MG63 (cell line): ENCODE results near the gene ITGA4. TPM values are rescaled to one million over a fixed set of nuclear protein-coding genes. Genes with fewer than 3 reads are reported as not detected.

ENCODE experiments used
- DNase-seq: peaks from one replicate; pipeline ENCODE4 v3.0.0-alpha.2; 2020
- H3K27me3 ChIP-seq: fragments of 250-450 bp; sonication (Bioruptor Pico); 2 replicates; pipeline ENCODE4 v1.5.1; 2020; ENCODE audit warnings: mild to moderate bottlenecking, moderate library complexity
- H3K36me3 ChIP-seq: fragments of 250-450 bp; sonication (Bioruptor Pico); 2 replicates; pipeline ENCODE4 v1.5.1; 2020; ENCODE audit warnings: mild to moderate bottlenecking, moderate library complexity
- H3K4me3 ChIP-seq: fragments of 250-450 bp; sonication (Bioruptor Pico); 2 replicates; pipeline ENCODE4 v1.5.1; 2020; ENCODE audit warnings: mild to moderate bottlenecking, moderate library complexity
- H3K9me3 ChIP-seq: fragments of 250-450 bp; sonication (Bioruptor Pico); 2 replicates; pipeline ENCODE4 v1.5.1; 2020; ENCODE audit warnings: mild to moderate bottlenecking, moderate library complexity
- total RNA-seq: library from RNA; depleted of rRNA; stranded (reverse); fragments of >200 nt; shearing (Covaris generic); gene quantifications from 2 replicates; pipeline ENCODE4 v1.2.3, GENCODE V29; 2014; ENCODE audit warnings: low replicate concordance

Gene ITGA4
- total RNA-seq, 1 experiment from 2014 or later, result 18.9 TPM

DNA sequence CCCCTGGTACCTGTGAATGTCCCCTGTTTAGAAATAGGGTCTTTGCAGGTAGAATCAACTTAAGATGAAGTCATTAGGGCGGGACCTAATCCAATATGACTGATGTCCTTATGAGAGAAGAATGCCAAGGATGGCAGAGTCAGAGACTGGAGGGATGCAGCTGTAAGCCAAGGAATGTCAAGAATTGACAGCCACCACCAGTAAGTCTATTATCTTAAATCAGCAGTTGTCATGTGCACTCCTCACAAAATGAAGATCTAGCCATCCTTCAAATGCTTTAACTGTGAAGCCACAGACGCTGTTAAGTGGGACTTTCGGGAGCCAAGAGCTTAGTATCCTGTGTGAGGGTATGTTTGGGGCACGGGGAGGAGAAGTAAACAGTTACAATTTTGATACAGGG is 83.2 kb downstream of the ITGA4 start:
- Histone ChIP-seq H3K27me3 (no peaks in the 10 kb centered on the region), H3K4me3 (no peak overlapping the region), H3K36me3 (peaks cover 12% of the 10 kb centered on the region), H3K9me3 (no peaks in the 10 kb centered on the region)
- DNase-seq, result no peak

- Histone ChIP-seq H3K4me3 (no peak overlapping the region), H3K36me3 (peaks cover 9% of the 10 kb centered on the region; the same call in 1 of the 2 replicates), H3K27me3 (no peaks in the 10 kb centered on the region), H3K9me3 (no peaks in the 10 kb centered on the region)
- DNase-seq, result no peak
Measured at GRCh38 chr2:181542170-181542569, 85.0 kb downstream of the ITGA4 start.

DNA sequence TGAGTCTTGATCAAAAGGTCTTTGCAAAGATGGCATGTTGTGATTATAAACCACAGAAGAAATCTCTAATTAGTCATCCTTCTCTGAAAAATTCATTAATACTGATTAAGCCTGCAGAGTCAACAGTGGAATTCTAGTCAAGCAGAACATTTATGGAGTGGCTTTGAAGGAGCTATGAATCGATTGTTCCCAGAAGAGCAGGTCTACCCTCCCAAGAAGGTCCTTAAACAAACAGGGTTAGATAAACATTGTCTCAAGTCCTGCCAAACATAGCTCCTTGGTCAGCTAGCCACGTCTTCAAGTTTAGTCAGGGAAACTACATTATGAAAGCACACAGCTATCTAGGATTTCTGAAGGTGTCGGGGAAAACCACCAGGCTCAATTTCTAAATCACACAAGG is 88.9 kb downstream of the ITGA4 start:
- DNase-seq, result no peak
- H3K36me3 ChIP-seq, result no peaks in the 10 kb centered on the region
- no peaks in the 10 kb centered on the region for H3K27me3 ChIP-seq
- H3K4me3 ChIP-seq, result no peak overlapping the region
- H3K9me3 ChIP-seq, result no peaks in the 10 kb centered on the region

DNA sequence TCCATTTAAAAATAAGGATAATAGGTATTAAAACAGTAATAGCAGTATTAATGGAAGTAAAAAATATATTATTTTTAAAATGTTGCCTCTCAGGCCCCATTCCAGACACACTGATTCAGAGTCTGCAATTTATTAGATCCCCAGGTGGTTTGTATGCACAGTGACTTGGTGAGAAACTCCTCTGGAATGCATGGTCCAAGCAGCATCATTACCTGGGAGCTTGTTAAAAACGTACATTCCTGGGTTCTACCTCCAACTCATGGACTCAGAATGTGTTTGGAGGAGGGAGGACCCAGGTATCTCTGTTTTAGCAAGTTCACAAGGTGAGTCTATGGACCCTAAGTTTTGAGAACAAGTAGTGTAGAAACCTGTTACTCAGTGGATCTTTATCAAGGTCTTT is 95.6 kb downstream of the ITGA4 start:
- DNase-seq, result no peak
- Histone ChIP-seq H3K27me3 (no peaks in the 10 kb centered on the region), H3K4me3 (no peak overlapping the region), H3K9me3 (no peaks in the 10 kb centered on the region), H3K36me3 (no peaks in the 10 kb centered on the region)

DNA sequence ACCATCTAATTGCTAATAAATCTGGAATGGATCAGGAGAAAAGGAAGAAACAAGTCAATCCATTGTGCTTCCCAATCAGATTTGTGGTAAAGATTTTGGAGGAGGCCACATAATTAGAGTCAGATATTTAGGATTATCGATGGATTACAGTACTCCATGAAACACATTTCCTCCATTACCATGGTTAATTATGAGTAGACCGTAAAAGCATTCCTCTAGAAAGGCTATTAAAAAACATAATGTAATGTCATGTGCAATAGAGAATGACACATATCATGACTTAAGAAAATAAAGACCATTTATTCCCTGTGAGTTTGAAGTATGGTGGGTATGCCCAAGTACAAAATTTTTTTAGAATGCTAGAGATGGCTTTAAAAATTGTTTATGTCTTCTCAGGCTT is 96.1 kb downstream of the ITGA4 start:
- no peaks in the 10 kb centered on the region for H3K36me3 ChIP-seq
- no peaks in the 10 kb centered on the region for H3K9me3 ChIP-seq
- no peaks in the 10 kb centered on the region for H3K27me3 ChIP-seq
- DNase-seq, result no peak
- no peak overlapping the region for H3K4me3 ChIP-seq

- Histone ChIP-seq H3K27me3 (no peaks in the 10 kb centered on the region), H3K4me3 (no peak overlapping the region), H3K36me3 (no peaks in the 10 kb centered on the region), H3K9me3 (no peaks in the 10 kb centered on the region)
- no peak for DNase-seq
Measured at GRCh38 chr2:181554061-181554830, 97.1 kb downstream of the ITGA4 start.

GRCh38 chr2:181558371-181558770 is 101.2 kb downstream of the ITGA4 start:
- no peak for DNase-seq
- no peaks in the 10 kb centered on the region for H3K27me3 ChIP-seq

DNA sequence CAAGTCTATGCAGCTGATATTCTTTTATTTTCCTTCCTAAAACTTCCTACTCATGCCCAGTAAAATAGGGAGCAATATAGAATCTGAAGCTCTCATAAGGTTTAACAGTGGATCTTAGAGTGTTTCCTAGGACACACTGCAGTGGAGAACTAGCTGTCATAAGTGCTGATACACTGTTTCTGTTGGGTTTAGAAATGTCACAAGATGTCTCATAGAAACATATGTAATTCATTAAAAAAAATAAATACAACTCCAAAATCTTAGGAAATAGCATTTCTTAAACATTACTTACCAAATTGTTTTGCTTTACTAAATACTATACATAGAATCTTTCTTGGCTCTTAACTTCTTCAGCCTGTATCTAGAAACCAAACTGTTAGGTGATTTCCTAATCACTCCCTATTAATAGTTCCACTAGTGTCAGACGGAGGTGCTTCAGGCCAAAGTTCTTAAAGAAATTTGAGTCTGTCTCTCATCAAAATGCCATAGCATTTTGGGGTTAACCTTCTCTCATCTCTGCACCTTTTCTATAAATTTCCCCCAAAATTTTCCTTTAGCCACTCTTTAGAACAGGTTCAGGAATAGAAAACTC is 106.0 kb downstream of the ITGA4 start:
- no peak overlapping the region for H3K4me3 ChIP-seq
- no peaks in the 10 kb centered on the region for H3K9me3 ChIP-seq
- H3K27me3 ChIP-seq, result no peaks in the 10 kb centered on the region
- no peak for DNase-seq
- H3K36me3 ChIP-seq, result no peaks in the 10 kb centered on the region

More at GRCh38 chr2:181558371-181558770, 101.2 kb downstream of the ITGA4 start:
- no peak overlapping the region for H3K4me3 ChIP-seq
- no peaks in the 10 kb centered on the region for H3K9me3 ChIP-seq
- H3K36me3 ChIP-seq, result no peaks in the 10 kb centered on the region

- Histone ChIP-seq H3K9me3 (no peaks in the 10 kb centered on the region), H3K4me3 (no peak overlapping the region), H3K36me3 (no peaks in the 10 kb centered on the region), H3K27me3 (no peaks in the 10 kb centered on the region)
- DNase-seq, result no peak
Measured at GRCh38 chr2:181566334-181567032, 109.3 kb downstream of the ITGA4 start.

DNA sequence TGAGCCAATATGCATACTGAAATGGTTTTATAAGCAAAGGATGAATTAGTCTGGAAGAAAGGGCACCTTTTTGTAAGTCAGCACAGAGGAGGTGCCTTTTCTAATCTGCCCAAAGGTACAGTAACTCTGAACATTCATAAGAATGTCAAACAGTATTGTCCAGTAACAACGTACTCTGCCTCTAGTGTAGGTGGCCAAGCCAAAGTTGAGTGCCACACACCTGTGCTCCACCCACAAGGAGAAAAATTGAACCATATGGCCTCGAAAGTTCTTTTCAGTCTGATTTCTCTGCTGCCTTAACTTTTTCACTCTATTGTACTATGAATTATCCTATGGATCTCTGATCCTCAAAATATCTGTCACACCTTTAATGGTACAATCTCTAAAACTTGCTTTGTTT is 112.9 kb downstream of the ITGA4 start:
- Histone ChIP-seq H3K27me3 (no peaks in the 10 kb centered on the region), H3K9me3 (no peaks in the 10 kb centered on the region), H3K36me3 (no peaks in the 10 kb centered on the region), H3K4me3 (no peak overlapping the region)
- DNase-seq, result no peak

DNA sequence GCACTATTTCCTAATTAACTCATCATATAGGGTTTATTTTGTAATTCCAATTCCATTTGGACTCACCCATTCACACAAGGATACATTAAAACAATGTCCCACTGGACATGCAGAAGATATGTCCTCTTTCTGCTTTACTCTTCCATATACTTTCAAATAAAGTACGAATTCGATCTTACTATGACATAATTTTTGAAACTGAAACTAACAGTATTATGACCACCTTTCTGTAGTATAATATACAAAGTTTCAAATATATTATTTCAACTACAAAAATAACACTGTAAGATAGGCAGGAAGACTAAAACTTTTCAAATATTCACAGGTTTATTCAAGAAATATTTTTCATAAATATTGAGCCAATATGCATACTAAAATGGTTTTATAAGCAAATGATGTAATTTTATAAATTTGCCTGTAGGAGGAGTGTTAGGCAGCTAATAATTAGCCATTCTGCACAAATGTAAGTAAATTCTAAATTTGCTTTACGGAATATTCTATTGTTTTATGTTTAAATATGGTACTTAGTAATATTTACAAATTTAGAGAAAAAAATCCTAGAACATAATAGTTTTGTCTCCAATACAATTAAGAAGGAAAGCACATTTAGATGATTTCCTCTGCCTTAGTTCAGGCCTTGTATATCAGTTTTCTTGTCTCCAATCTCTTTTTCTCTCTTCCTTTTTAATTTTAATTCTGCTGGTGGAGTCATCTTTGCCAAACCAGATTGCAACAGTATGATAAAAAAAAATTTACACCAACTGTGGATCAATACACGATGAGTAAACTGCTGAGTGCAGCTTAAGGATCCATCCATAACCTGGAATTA is 113.9 kb downstream of the ITGA4 start:
- H3K4me3 ChIP-seq, result peak overlapping the region; percentile 11
- DNase-seq, result no peak

GRCh38 chr2:181573140-181573736 is 116.1 kb downstream of the ITGA4 start:
- Histone ChIP-seq H3K27me3 (no peaks in the 10 kb centered on the region), H3K9me3 (no peaks in the 10 kb centered on the region), H3K4me3 (no peak overlapping the region), H3K36me3 (no peaks in the 10 kb centered on the region)
- DNase-seq, result no peak

More for the DNA sequence above, 113.9 kb downstream of the ITGA4 start:
- Histone ChIP-seq H3K9me3 (no peaks in the 10 kb centered on the region), H3K36me3 (no peaks in the 10 kb centered on the region), H3K27me3 (no peaks in the 10 kb centered on the region)

GRCh38 chr2:181574321-181574720 is 117.1 kb downstream of the ITGA4 start:
- no peak for DNase-seq
- no peak overlapping the region for H3K4me3 ChIP-seq
- H3K36me3 ChIP-seq, result no peaks in the 10 kb centered on the region
- no peaks in the 10 kb centered on the region for H3K9me3 ChIP-seq
- H3K27me3 ChIP-seq, result no peaks in the 10 kb centered on the region

DNA sequence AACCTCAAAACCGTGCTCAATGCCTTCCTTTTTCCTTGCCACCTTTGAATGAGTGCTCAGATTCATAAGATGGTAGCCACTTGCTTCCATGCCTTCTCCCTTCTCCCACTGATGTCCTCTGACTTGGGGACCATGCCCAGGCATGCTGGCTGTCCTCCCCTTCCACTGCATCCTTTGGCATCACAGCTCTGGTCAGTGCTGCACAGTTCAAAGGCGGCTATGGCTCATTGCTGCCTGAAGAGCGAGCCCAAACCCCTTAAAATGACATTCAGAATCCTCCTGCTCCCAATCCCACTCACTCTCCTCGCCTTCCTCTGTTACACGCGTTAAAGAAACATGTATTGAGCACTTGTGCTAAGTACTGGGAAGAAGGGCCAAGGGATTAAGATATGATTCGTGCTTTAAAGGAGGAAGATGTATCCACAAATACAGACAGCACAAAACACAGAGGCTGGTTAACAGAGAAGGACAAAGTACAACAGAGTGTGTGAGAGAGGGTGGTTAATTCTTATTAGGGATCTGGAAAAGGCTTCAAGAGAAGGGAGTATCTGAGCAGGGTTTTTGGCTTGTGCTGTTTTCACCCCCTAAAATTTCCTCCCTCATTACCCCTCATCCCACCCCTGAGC is 118.0 kb downstream of the ITGA4 start:
- no peaks in the 10 kb centered on the region for H3K36me3 ChIP-seq
- H3K4me3 ChIP-seq, result no peak overlapping the region
- H3K9me3 ChIP-seq, result no peaks in the 10 kb centered on the region
- H3K27me3 ChIP-seq, result peaks cover 3% of the 10 kb centered on the region; the same call in 1 of the 2 replicates
- DNase-seq, result no peak

GRCh38 chr2:181575650-181576025 is 118.5 kb downstream of the ITGA4 start:
- Histone ChIP-seq H3K9me3 (no peaks in the 10 kb centered on the region), H3K4me3 (no peak overlapping the region), H3K27me3 (peaks cover 5% of the 10 kb centered on the region), H3K36me3 (no peaks in the 10 kb centered on the region)
- DNase-seq, result no peak

DNA sequence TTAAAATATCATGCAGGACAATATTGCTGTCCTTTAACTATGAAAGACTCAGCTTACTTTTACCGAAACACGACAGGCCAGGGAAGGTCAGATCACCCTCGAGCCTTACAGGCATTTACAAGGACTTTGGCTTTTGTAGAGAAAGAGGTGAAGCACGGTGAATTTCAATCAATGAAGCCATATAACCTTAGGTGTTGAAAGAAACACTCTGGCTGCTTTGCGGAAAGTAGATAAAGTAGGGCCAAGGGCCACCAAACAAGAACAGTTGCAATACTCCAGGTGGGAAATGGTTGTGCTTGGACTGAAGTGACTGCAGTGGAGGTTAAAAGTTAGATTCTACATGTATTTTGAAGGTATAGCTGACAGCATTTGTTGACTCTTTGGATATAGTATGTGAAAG is 119.2 kb downstream of the ITGA4 start:
- Histone ChIP-seq H3K36me3 (no peaks in the 10 kb centered on the region), H3K4me3 (no peak overlapping the region), H3K9me3 (no peaks in the 10 kb centered on the region), H3K27me3 (peaks cover 5% of the 10 kb centered on the region)
- DNase-seq, result no peak
